SU-DHL-6 (cell line): ENCODE data around the gene HTR6.

Experiments
- H2AFZ ChIP-seq: fragments of 200-600 bp; sonication (generic); 2 replicates; pipeline ENCODE4 v1.6.1; 2014; ENCODE audit warnings: low read depth, mild to moderate bottlenecking, moderate library complexity, mixed read lengths, antibody characterized with exemption, low read length; ENCODE audit not compliant: severe bottlenecking
- H3F3A ChIP-seq: fragments of 200-600 bp; shearing (Covaris generic); 2 replicates; pipeline ENCODE4 v1.6.0; 2016; ENCODE audit warnings: antibody characterized with exemption, mild to moderate bottlenecking; ENCODE audit not compliant: insufficient read depth
- H3K27ac ChIP-seq: fragments of 200-600 bp; sonication (generic); 2 replicates; pipeline ENCODE4 v1.5.1; 2016; ENCODE audit warnings: low read depth, mild to moderate bottlenecking, low read length, moderate library complexity, mixed read lengths
- H3K27me3 ChIP-seq: fragments of 200-600 bp; sonication (generic), shearing (Covaris generic); 2 replicates; pipeline ENCODE4 v1.6.0; 2014; ENCODE audit warnings: mild to moderate bottlenecking, low read length
- H3K36me3 ChIP-seq: fragments of 200-600 bp; sonication (generic); 2 replicates; pipeline ENCODE4 v1.6.1; 2014; ENCODE audit warnings: mild to moderate bottlenecking, low read length, mixed read lengths
- H3K4me2 ChIP-seq: fragments of 300-600, 200-600 bp; shearing (Covaris generic), sonication (generic); 2 replicates; pipeline ENCODE4 v1.6.0; 2014; ENCODE audit warnings: low read length, low read depth, mild to moderate bottlenecking; ENCODE audit not compliant: poor library complexity, severe bottlenecking
- H3K4me3 ChIP-seq: fragments of 200-600 bp; sonication (generic); 2 replicates; pipeline ENCODE4 v1.5.1; 2014; ENCODE audit warnings: antibody characterized with exemption, low read length, mild to moderate bottlenecking, mixed read lengths; ENCODE audit not compliant: insufficient read depth, poor library complexity, severe bottlenecking
- H3K79me2 ChIP-seq: fragments of 200-600 bp; sonication (generic); 2 replicates; pipeline ENCODE4 v1.6.1; 2014; ENCODE audit warnings: mild to moderate bottlenecking, low read length, moderate library complexity; ENCODE audit not compliant: insufficient read depth
- H3K9ac ChIP-seq: fragments of 200-600 bp; sonication (generic); 2 replicates; pipeline ENCODE4 v1.7.0; 2014; ENCODE audit warnings: mild to moderate bottlenecking, low read length
- H3K9me2 ChIP-seq: fragments of 200-600 bp; sonication (generic); replicated peaks from 2 replicates; pipeline ENCODE4 v1.6.1; 2014; ENCODE audit warnings: low read length; ENCODE audit not compliant: insufficient read depth
- H3K9me3 ChIP-seq: fragments of 200-600 bp; sonication (generic); 2 replicates; pipeline ENCODE4 v1.6.1; 2014; ENCODE audit warnings: low read length, mixed read lengths; ENCODE audit not compliant: insufficient read depth
- H4K20me1 ChIP-seq: fragments of 200-600 bp; sonication (generic); 2 replicates; pipeline ENCODE4 v1.6.1; 2014; ENCODE audit warnings: low read depth, mild to moderate bottlenecking, antibody characterized with exemption, low read length, moderate library complexity, mixed read lengths
- EZH2phosphoT487 ChIP-seq: fragments of 200-600 bp; sonication (generic), shearing (Covaris generic); conservative IDR thresholded peaks from 2 replicates; pipeline ENCODE4 v1.6.1; 2018; ENCODE audit warnings: mild to moderate bottlenecking, antibody characterized with exemption, low read length, moderate library complexity, mixed read lengths
- TF ChIP-seq, protein P1 (sequence below): fragments of 200-600 bp; sonication (generic); IDR thresholded peaks from one replicate; pipeline ENCODE4 v1.5.1; 2017; ENCODE audit warnings: antibody characterized with exemption, mild to moderate bottlenecking, low read length, moderate library complexity; ENCODE audit not compliant: insufficient read depth, poor library complexity, severe bottlenecking

HTR6 gene

DNA sequence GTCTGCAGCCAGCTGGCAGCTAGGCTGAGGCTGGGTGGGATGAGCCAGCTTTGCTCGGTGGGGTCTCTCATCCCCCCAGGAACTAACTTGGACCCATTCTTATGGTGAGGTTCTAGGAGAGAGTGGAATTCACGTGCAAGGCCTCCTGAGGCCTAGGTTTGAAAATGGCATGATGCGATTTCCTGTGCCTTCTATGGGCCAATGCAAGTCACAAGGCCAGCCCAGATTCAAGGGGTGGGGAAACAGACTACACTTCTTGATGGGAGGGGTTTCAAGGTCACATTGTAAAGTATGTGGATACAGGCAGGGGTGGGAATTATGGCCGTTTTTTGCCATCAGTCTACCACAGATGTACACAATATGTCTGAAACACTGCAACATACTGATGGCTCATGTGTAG, 48.3 kb downstream of the HTR6 start:
- Histone ChIP-seq H3K4me3 (no peak overlapping the region), H3K27me3 (no peaks in the 10 kb centered on the region), H3K9me2 (no peaks in the 10 kb centered on the region), H3K27ac (no peak overlapping the region), H4K20me1 (no peaks in the 10 kb centered on the region), H3K9me3 (no peaks in the 10 kb centered on the region), H3K36me3 (no peaks in the 10 kb centered on the region), H3K4me2 (no peak overlapping the region), H3K79me2 (no peaks in the 10 kb centered on the region), H3K9ac (no peak overlapping the region), H3F3A (no peaks in the 10 kb centered on the region; the same call in 1 of the 2 replicates), H2AFZ (no peak overlapping the region)
- TF ChIP-seq, protein P1, sequence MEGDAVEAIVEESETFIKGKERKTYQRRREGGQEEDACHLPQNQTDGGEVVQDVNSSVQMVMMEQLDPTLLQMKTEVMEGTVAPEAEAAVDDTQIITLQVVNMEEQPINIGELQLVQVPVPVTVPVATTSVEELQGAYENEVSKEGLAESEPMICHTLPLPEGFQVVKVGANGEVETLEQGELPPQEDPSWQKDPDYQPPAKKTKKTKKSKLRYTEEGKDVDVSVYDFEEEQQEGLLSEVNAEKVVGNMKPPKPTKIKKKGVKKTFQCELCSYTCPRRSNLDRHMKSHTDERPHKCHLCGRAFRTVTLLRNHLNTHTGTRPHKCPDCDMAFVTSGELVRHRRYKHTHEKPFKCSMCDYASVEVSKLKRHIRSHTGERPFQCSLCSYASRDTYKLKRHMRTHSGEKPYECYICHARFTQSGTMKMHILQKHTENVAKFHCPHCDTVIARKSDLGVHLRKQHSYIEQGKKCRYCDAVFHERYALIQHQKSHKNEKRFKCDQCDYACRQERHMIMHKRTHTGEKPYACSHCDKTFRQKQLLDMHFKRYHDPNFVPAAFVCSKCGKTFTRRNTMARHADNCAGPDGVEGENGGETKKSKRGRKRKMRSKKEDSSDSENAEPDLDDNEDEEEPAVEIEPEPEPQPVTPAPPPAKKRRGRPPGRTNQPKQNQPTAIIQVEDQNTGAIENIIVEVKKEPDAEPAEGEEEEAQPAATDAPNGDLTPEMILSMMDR = no peak
- TF ChIP-seq EZH2phosphoT487 = no peak

- no peaks in the 10 kb centered on the region for H3K36me3 ChIP-seq
- no peak overlapping the region for H3K4me3 ChIP-seq
- H3K79me2 ChIP-seq = no peaks in the 10 kb centered on the region
- TF ChIP-seq EZH2phosphoT487 = no peak
- TF ChIP-seq, protein P1 = peak; percentile 97
- no peaks in the 10 kb centered on the region for H4K20me1 ChIP-seq
- no peak overlapping the region for H3K9ac ChIP-seq
- no peaks in the 10 kb centered on the region for H3K9me3 ChIP-seq
- H3K4me2 ChIP-seq = no peak overlapping the region
- no peaks in the 10 kb centered on the region; the same call in 1 of the 2 replicates for H3F3A ChIP-seq
- H3K27ac ChIP-seq = no peak overlapping the region
- H3K9me2 ChIP-seq = no peaks in the 10 kb centered on the region
- H3K27me3 ChIP-seq = no peaks in the 10 kb centered on the region
- H2AFZ ChIP-seq = no peak overlapping the region
These were observed 50.9 kb downstream of the HTR6 start for GRCh38 chr1:19715334-19716203.

DNA sequence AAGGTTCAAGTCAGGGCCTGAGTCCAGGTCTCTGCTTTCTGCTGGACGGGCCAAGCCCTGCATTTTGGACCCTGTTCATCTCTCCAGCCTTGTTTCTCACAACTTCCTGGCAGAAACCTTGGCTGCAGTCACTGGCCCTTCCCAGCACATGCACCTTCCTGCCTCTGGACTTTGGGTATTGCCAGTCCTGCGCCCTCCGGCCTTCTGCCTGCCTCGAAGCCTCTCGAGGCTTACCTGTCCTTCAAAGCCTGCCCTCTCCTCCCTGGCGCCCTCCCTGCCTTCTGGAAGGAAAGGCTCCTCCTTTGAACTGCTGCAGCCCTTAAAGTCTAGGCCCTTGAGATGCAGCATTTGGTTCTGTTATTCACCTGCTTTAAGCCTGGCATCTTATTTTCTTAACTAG, 52.8 kb downstream of the HTR6 start:
- Histone ChIP-seq H3K27me3 (no peaks in the 10 kb centered on the region), H3K9me2 (no peaks in the 10 kb centered on the region), H4K20me1 (no peaks in the 10 kb centered on the region), H3K27ac (no peak overlapping the region), H3F3A (no peaks in the 10 kb centered on the region; the same call in 1 of the 2 replicates), H2AFZ (no peak overlapping the region), H3K4me2 (no peak overlapping the region), H3K4me3 (no peak overlapping the region), H3K9me3 (no peaks in the 10 kb centered on the region), H3K79me2 (no peaks in the 10 kb centered on the region), H3K36me3 (no peaks in the 10 kb centered on the region), H3K9ac (no peak overlapping the region)
- TF ChIP-seq, protein P1 = no peak
- no peak for TF ChIP-seq EZH2phosphoT487
